Left lung (tissue), 10 donors: Measurements from ENCODE around the gene GPAT3. TPM values are rescaled to one million over a fixed set of nuclear protein-coding genes. Genes with fewer than 3 reads are reported as not detected.

Experiments
- ATAC-seq: fragments of 200-7000 bp; cut with Tn5 transposase; one replicate; pipeline ENCODE4 v1.9.1; 2020; ENCODE audit warnings: moderate library complexity
- DNase-seq, 4 donors: peaks; one replicate each; pipeline ENCODE4 v3.0.0-alpha.2; 2013 to 2020
- H3K27ac ChIP-seq, 2 donors: fragments of 200-600 bp; sonication (generic) in 1 of 2; one replicate each; pipeline versions ENCODE4 v1.5.0 to v1.8.0; 2020 to 2021
- H3K27me3 ChIP-seq, 2 donors: fragments of 200-600 bp; sonication (generic) in 1 of 2; one replicate each; pipeline versions ENCODE4 v1.5.0 to v1.8.0; 2020 to 2021
- H3K36me3 ChIP-seq, 2 donors: fragments of 200-600 bp; sonication (generic) in 1 of 2; one replicate each; pipeline versions ENCODE4 v1.5.0 to v1.8.0; 2020 to 2021
- H3K4me1 ChIP-seq, 2 donors: fragments of 200-600 bp; one replicate each; pipeline ENCODE4 v1.8.0; 2021
- H3K4me3 ChIP-seq, 2 donors: fragments of 200-600 bp; sonication (generic) in 1 of 2; one replicate each; pipeline versions ENCODE4 v1.5.0 to v1.8.0; 2020 to 2021; ENCODE audit warnings: mild to moderate bottlenecking in 1 of 2
- H3K9me3 ChIP-seq, 2 donors: fragments of 200-600 bp; sonication (generic) in 1 of 2; one replicate each; pipeline versions ENCODE4 v1.5.0 to v1.8.0; 2020 to 2021
- intact Hi-C, 2 donors: fragments of 100-400 bp; cut with DNase I; formaldehyde crosslinking; loops; one replicate each; pipeline versions ENCODE4 v1.11.2 to v1.14.2; 2022
- polyA plus RNA-seq, 6 donors: library from polyadenylated mRNA; unstranded; fragments of 120-200 nt; gene quantifications; one replicate each; pipeline ENCODE4 v1.2.1, GENCODE V29; 2013; ENCODE audit not compliant: insufficient read length in 6 of 6
- total RNA-seq, 2 donors: library from RNA; stranded (reverse); fragmentation: NEBNext Ultra II Directional; extraction: Animal tissue kit (Norgen Biotek cat#: 25700); gene quantifications; one replicate each; pipeline ENCODE4 v1.2.1, GENCODE V29; 2021
- TF ChIP-seq, protein P1 (sequence below), 2 donors: fragments of 200-600 bp; sonication (generic) in 1 of 2; IDR thresholded peaks; one replicate each; pipeline versions ENCODE4 v1.5.0 to v1.8.0; 2021; ENCODE audit warnings: antibody characterized with exemption in 2 of 2
- donor health status: DM: no; HTN: yes; CAD: no.
- donor health status: DM: no; HTN: no; CAD: no.

The GPAT3 gene
- total and polyA plus RNA-seq, 8 donors, result 5.7 to 16.7 (median 14.2) TPM

DNA sequence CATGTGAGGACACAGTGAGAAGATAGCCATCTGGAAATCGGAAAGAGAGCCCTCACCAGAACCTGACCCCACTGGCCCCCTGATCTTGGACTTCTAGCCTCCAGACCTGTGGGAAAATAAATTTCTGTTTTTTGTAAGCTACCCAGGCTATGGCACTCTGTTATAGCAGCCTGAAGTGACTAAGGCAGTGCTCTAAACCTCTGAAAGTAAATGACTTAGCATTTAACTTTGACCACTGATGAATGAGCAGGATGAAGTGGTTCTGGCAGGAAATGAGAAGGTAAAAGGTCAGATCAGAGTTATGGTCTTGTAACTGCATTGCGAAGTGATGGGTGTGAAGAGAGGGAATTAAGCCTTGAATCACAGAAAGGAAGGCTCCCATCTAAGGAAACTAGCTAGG lies 17.0 kb downstream of the GPAT3 start:
- peak overlapping the region in 1 of 2 donors; percentile 57 for H3K27ac ChIP-seq
- DNase-seq (no peak), ATAC-seq (no peak)
- no peaks in the 10 kb centered on the region for H3K27me3 ChIP-seq
- H3K4me3 ChIP-seq, result no peak overlapping the region
- TF ChIP-seq, protein P1, sequence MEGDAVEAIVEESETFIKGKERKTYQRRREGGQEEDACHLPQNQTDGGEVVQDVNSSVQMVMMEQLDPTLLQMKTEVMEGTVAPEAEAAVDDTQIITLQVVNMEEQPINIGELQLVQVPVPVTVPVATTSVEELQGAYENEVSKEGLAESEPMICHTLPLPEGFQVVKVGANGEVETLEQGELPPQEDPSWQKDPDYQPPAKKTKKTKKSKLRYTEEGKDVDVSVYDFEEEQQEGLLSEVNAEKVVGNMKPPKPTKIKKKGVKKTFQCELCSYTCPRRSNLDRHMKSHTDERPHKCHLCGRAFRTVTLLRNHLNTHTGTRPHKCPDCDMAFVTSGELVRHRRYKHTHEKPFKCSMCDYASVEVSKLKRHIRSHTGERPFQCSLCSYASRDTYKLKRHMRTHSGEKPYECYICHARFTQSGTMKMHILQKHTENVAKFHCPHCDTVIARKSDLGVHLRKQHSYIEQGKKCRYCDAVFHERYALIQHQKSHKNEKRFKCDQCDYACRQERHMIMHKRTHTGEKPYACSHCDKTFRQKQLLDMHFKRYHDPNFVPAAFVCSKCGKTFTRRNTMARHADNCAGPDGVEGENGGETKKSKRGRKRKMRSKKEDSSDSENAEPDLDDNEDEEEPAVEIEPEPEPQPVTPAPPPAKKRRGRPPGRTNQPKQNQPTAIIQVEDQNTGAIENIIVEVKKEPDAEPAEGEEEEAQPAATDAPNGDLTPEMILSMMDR (IDR thresholded peaks at IDR 0.05), result no peak
- H3K4me1 ChIP-seq, result peaks cover 0 to 46% of the 10 kb centered on the region in 2 donors
- H3K9me3 ChIP-seq, result no peaks in the 10 kb centered on the region
- H3K36me3 ChIP-seq, result no peaks in the 10 kb centered on the region
- intact Hi-C loops, result no loop called here

DNA sequence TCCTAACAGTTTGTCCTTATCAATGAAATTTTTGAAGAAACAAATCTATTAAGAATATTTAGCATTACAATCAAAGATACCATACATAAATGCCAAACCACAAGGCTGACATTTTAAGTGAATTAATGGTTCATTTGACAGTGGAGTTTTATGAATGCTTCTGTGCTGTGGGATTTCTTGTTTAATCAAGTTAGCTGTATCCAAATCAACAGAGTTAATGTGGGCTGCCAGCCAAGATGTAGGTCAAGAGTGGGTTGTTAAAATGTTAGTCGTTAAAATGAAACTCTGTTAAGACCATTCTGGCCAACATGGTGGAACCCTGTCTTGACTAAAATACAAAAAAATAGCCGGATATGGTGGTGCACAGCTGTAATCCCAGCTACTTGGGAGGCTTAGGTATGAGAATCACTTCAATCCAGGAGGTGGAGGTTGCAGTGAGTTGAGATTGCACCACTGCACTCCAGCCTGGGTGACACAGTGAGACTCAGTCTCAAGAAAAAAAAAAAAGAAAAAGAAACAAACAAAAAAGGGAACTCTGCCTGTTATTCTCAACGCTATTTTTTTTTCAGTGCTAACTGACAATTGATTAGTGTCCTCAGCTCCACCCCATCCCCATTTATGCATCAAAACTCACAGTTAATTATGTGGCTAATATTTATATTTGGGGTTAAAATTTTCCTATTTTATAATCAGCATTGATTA lies 20.2 kb downstream of the GPAT3 start:
- Histone ChIP-seq H3K27ac (peak overlapping the region in 1 of 2 donors; percentile 46), H3K27me3 (no peaks in the 10 kb centered on the region), H3K4me3 (no peak overlapping the region), H3K9me3 (no peaks in the 10 kb centered on the region), H3K36me3 (no peaks in the 10 kb centered on the region), H3K4me1 (peaks cover 0 to 55% of the 10 kb centered on the region in 2 donors)
- DNase-seq, result no peak
- TF ChIP-seq, protein P1 (IDR thresholded peaks at IDR 0.05), result no peak
- intact Hi-C loops, result no loop called here
- ATAC-seq, result no peak

DNA sequence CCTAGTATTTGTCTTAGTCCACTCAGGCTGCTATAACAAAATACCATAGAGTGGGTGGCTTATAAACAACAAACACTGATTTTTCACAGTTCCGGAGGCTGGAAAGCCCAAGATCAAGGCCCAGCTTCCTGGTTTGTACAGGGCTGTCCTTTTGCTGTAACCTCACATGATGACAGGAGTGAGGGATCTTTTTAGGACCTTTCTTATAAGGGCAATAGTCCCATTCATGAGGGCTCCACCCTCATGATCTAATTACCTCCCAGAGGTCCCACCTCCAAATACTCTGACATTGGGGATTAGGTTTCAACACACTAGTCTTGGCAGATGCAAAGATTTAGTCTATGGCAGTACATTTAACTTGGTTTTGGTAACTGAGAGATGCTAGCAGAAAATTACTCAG lies 20.9 kb downstream of the GPAT3 start:
- intact Hi-C loops, result no loop called here
- DNase-seq (no peak), ATAC-seq (no peak)
- no peaks in the 10 kb centered on the region for H3K9me3 ChIP-seq
- no peaks in the 10 kb centered on the region for H3K27me3 ChIP-seq
- H3K27ac ChIP-seq, result peak overlapping the region in 1 of 2 donors; percentile 46
- H3K36me3 ChIP-seq, result no peaks in the 10 kb centered on the region
- peaks cover 0 to 61% of the 10 kb centered on the region in 2 donors for H3K4me1 ChIP-seq
- TF ChIP-seq, protein P1 (IDR thresholded peaks at IDR 0.05), result no peak
- no peak overlapping the region for H3K4me3 ChIP-seq

DNA sequence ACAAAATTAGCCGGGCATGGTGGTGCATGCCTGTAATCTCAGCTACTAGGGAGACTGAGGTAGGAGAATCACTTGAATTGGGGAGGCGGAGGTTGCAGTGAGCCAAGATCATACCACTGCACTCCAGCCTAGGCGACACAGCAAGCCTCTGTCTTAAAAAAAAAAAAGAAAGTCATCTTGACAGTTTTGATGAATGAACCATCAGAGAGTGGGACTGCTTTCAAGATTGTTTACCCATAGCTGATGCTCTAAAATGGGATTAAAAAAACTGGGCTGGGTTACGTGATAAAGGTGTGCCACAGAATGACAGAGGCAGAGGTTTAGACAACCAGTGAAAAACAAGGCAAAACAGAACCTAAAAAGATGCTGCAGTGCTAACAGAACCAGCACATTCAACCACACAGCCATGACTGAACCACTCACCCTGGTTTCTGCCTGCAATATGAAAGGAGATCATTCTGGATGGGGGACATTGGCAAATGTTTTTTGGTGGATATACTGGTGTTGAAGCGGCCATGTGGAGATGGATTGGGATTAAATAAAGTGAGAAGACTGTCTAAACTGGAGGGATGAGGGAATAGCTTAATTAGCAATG lies 22.2 kb downstream of the GPAT3 start:
- intact Hi-C loops, result no loop called here
- no peaks in the 10 kb centered on the region for H3K27me3 ChIP-seq
- ATAC-seq, result no peak

DNA sequence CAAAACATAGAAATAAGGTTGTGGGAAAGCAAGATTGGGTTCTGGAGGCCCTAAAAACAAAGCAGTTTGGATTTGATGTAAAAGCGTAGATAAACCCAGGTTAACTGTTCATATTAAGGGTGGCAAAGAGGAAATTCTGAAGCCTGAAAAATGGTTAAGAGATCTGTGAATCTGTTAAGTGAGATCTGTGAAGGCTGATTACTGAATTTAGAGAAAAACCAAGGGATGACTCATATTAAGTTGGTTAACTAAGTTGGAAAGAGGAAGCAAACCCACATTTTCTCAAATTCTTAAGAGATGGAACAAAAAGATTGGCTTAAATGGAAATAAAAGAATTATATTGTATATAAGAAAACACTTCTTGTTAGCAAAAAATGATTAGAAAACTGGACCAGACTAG lies 22.8 kb downstream of the GPAT3 start:
- Histone ChIP-seq H3K4me1 (peaks cover 0 to 45% of the 10 kb centered on the region in 2 donors), H3K4me3 (no peak overlapping the region), H3K27ac (peak overlapping the region in 1 of 2 donors; percentile 23), H3K9me3 (no peaks in the 10 kb centered on the region), H3K27me3 (no peaks in the 10 kb centered on the region), H3K36me3 (no peaks in the 10 kb centered on the region)
- peak; percentile 24 for ATAC-seq
- TF ChIP-seq, protein P1 (IDR thresholded peaks at IDR 0.05), result no peak
- no peak for DNase-seq
- intact Hi-C loops, result no loop called here

More for the DNA sequence above, 22.2 kb downstream of the GPAT3 start:
- Histone ChIP-seq H3K9me3 (no peaks in the 10 kb centered on the region), H3K4me3 (no peak overlapping the region), H3K27ac (peak overlapping the region in 1 of 2 donors; percentile 23), H3K4me1 (peaks cover 0 to 51% of the 10 kb centered on the region in 2 donors), H3K36me3 (no peaks in the 10 kb centered on the region)
- TF ChIP-seq, protein P1 (IDR thresholded peaks at IDR 0.05), result no peak
- no peak for DNase-seq
